Stimulated activated CD4-positive, alpha-beta T cell treated with anti-CD3 and anti-CD28 coated beads, Interleukin-1b, Interleukin-23, amount 100 ng/mL, for 24 hours (primary cell): ENCODE measurements around the gene ANKMY1.

Source experiments
- DNase-seq, 4 experiments: peaks; one replicate each; pipeline ENCODE4 v3.0.0-alpha.2; 2020; ENCODE audit warnings: low read depth in 4 of 4, low spot score in 1 of 4

ANKMY1 gene

GRCh38 chr2:240461471-240462072, 96.2 kb downstream of the ANKMY1 start:
- no peak for DNase-seq

GRCh38 chr2:240460781-240461431, 96.9 kb downstream of the ANKMY1 start:
- no peak for DNase-seq

GRCh38 chr2:240460253-240460711, 97.5 kb downstream of the ANKMY1 start:
- no peak for DNase-seq

- no peak for DNase-seq
Measured at GRCh38 chr2:240459401-240460252, 98.2 kb downstream of the ANKMY1 start.

GRCh38 chr2:240458900-240459391, 98.8 kb downstream of the ANKMY1 start:
- DNase-seq = no peak

- DNase-seq = no peak
Measured at GRCh38 chr2:240458044-240458899, 99.5 kb downstream of the ANKMY1 start.

GRCh38 chr2:240457223-240458043, 100.4 kb downstream of the ANKMY1 start:
- no peak for DNase-seq

GRCh38 chr2:240456447-240457222, 101.2 kb downstream of the ANKMY1 start:
- DNase-seq = no peak

GRCh38 chr2:240455647-240456446, 101.9 kb downstream of the ANKMY1 start:
- no peak for DNase-seq

GRCh38 chr2:240455272-240455646, 102.5 kb downstream of the ANKMY1 start:
- DNase-seq = no peak

- DNase-seq = no peak
Measured at GRCh38 chr2:240454106-240454901, 103.5 kb downstream of the ANKMY1 start.

GRCh38 chr2:240453461-240454105, 104.2 kb downstream of the ANKMY1 start:
- no peak for DNase-seq

- DNase-seq = no peak
Measured at GRCh38 chr2:240452462-240453256, 105.1 kb downstream of the ANKMY1 start.

GRCh38 chr2:240451791-240452461, 105.9 kb downstream of the ANKMY1 start:
- DNase-seq = no peak

GRCh38 chr2:240451108-240451611, 106.6 kb downstream of the ANKMY1 start:
- DNase-seq = no peak
